IMR-90 (cell line): Measurements from ENCODE around the gene KRTAP4-9. TPM values are rescaled to one million over a fixed set of nuclear protein-coding genes. Genes with fewer than 3 reads are reported as not detected.

ENCODE experiments used
- ATAC-seq: fragments of 200-7000 bp; cut with Tn5 transposase; 2 replicates; pipeline ENCODE4 v1.9.1; 2020; ENCODE audit warnings: low read depth, mild to moderate bottlenecking, moderate library complexity
- BruUV-seq: library from RNA; stranded (reverse); fragments of 400-500 nt; replicated peaks from 2 replicates; lab custom pipeline; 2021; lab: Mats Ljungman, UMichigan
- CTCF ChIA-PET: fragments of 300-600 bp; formaldehyde crosslinking; extraction: SDS; loops from one replicate; lab custom pipeline; 2021; ENCODE audit warnings: antibody characterized with exemption; lab: Yijun Ruan, JAX
- POLR2A ChIA-PET: fragments of 300-600 bp; sonication (Branson Sonifier 250); formaldehyde crosslinking; loops from one replicate; lab custom pipeline; 2022; ENCODE audit warnings: antibody characterized with exemption; ENCODE audit not compliant: unreplicated experiment; lab: Charles Lee
- DNase-seq: peaks from one replicate; pipeline ENCODE4 v3.0.0; 2013
- H2AFZ ChIP-seq: replicated peaks from 2 replicates; pipeline ENCODE3; 2013; ENCODE audit warnings: low read length, mild to moderate bottlenecking; ENCODE audit not compliant: poor library complexity
- H2AK5ac ChIP-seq: 2 replicates; pipeline ENCODE4 v1.6.1; 2013; ENCODE audit warnings: low read depth, low read length, inconsistent platforms
- H2AK9ac ChIP-seq: replicated peaks from 2 replicates; pipeline ENCODE3; 2013; ENCODE audit warnings: mild to moderate bottlenecking, low read depth, low read length, moderate library complexity; ENCODE audit not compliant: poor library complexity
- H2BK120ac ChIP-seq: 2 replicates; pipeline ENCODE4 v1.6.1; 2013; ENCODE audit warnings: low read depth, low read length, inconsistent platforms
- H2BK15ac ChIP-seq: 3 replicates; pipeline ENCODE4 v1.6.1; 2013; ENCODE audit warnings: low read depth, low read length, inconsistent platforms
- H2BK20ac ChIP-seq: 2 replicates; pipeline ENCODE4 v1.6.1; 2013; ENCODE audit warnings: low read depth, mild to moderate bottlenecking, inconsistent platforms, low read length, moderate library complexity
- H2BK5ac ChIP-seq: 2 replicates; pipeline ENCODE4 v1.6.1; 2013; ENCODE audit warnings: mild to moderate bottlenecking, low read depth, low read length, inconsistent platforms; ENCODE audit not compliant: poor library complexity, severe bottlenecking
- H3K14ac ChIP-seq: replicated peaks from 2 replicates; pipeline ENCODE4 v1.6.1; 2013; ENCODE audit warnings: low read depth, low read length, inconsistent platforms
- H3K18ac ChIP-seq: 2 replicates; pipeline ENCODE4 v1.6.1; 2013; ENCODE audit warnings: low read depth, low read length, control low read depth
- H3K23ac ChIP-seq: 2 replicates; pipeline ENCODE4 v1.6.1; 2013; ENCODE audit warnings: low read depth, low read length, inconsistent platforms
- H3K27ac ChIP-seq: 2 replicates; pipeline ENCODE4 v1.5.1; 2013; ENCODE audit warnings: mild to moderate bottlenecking, control low read depth, low read length; ENCODE audit not compliant: insufficient read depth
- H3K27me3 ChIP-seq: 2 replicates; pipeline ENCODE4 v1.6.1; 2013; ENCODE audit warnings: low read length; ENCODE audit not compliant: control insufficient read depth, insufficient read depth
- H3K36me3 ChIP-seq: 2 replicates; pipeline ENCODE4 v1.6.1; 2013; ENCODE audit warnings: low read length, mixed read lengths; ENCODE audit not compliant: control insufficient read depth, insufficient read depth
- H3K4ac ChIP-seq: 2 replicates; pipeline ENCODE4 v1.6.1; 2013; ENCODE audit warnings: low read depth, low read length, inconsistent platforms
- H3K4me1 ChIP-seq: 2 replicates; pipeline ENCODE4 v1.6.1; 2013; ENCODE audit warnings: low read length, mixed read lengths; ENCODE audit not compliant: control insufficient read depth, insufficient read depth
- H3K4me2 ChIP-seq: 2 replicates; pipeline ENCODE4 v1.6.1; 2013; ENCODE audit warnings: low read depth, mild to moderate bottlenecking, control low read depth, low read length, moderate library complexity
- H3K4me3 ChIP-seq: 2 replicates; pipeline ENCODE4 v1.5.1; 2013; ENCODE audit warnings: low read depth, mild to moderate bottlenecking, control low read depth, low read length, moderate library complexity; ENCODE audit not compliant: insufficient read depth
- H3K56ac ChIP-seq: 2 replicates; pipeline ENCODE4 v1.6.1; 2013; ENCODE audit warnings: low read length, inconsistent platforms; ENCODE audit not compliant: insufficient read depth; ENCODE audit errors: extremely low read depth
- H3K79me1 ChIP-seq, 2 experiments: 2 replicates each; pipeline ENCODE4 v1.6.1; 2013; ENCODE audit warnings: low read length in 2 of 2, inconsistent platforms in 1 of 2, low read depth in 1 of 2
- H3K9ac ChIP-seq: 2 replicates; pipeline ENCODE4 v1.6.1; 2013; ENCODE audit warnings: low read depth, low read length, control low read depth
- H3K9me1 ChIP-seq: 2 replicates; pipeline ENCODE4 v1.6.1; 2013; ENCODE audit warnings: low read length, inconsistent platforms; ENCODE audit not compliant: insufficient read depth
- H3K9me3 ChIP-seq: 2 replicates; pipeline ENCODE4 v1.6.1; 2013; ENCODE audit warnings: low read length; ENCODE audit not compliant: control insufficient read depth, insufficient read depth
- H4K20me1 ChIP-seq: 2 replicates; pipeline ENCODE4 v1.6.1; 2013; ENCODE audit warnings: low read length, inconsistent platforms; ENCODE audit not compliant: insufficient read depth
- H4K5ac ChIP-seq: 2 replicates; pipeline ENCODE4 v1.6.1; 2013; ENCODE audit warnings: mild to moderate bottlenecking, low read depth, low read length, control low read depth
- H4K8ac ChIP-seq, 2 experiments: 2 replicates each; pipeline ENCODE4 v1.6.1; 2013; ENCODE audit warnings: low read depth in 2 of 2, low read length in 2 of 2, control low read depth in 1 of 2, inconsistent platforms in 1 of 2
- H4K91ac ChIP-seq: 2 replicates; pipeline ENCODE4 v1.6.1; 2013; ENCODE audit warnings: low read depth, low read length, inconsistent platforms; ENCODE audit not compliant: insufficient read depth
- CEBPB ChIP-seq: IDR thresholded peaks from 2 replicates; pipeline ENCODE4 v1.6.1; 2012; ENCODE audit warnings: low read depth, low read length, improper control_type of control experiment
- MAZ ChIP-seq: IDR thresholded peaks from 2 replicates; pipeline ENCODE4 v1.6.1; 2012; ENCODE audit warnings: low read depth, mild to moderate bottlenecking, low read length, improper control_type of control experiment, moderate library complexity, borderline replicate concordance
- POLR2A ChIP-seq: IDR thresholded peaks from 2 replicates; pipeline ENCODE4 v1.6.1; 2012; ENCODE audit warnings: mild to moderate bottlenecking, low read depth, low read length
- RFX5 ChIP-seq: IDR thresholded peaks from 2 replicates; pipeline ENCODE4 v1.8.0; 2012; ENCODE audit warnings: low read depth, mild to moderate bottlenecking, low read length, moderate library complexity
- WGBS, 2 experiments: methylation state at CpG; one replicate each; pipeline versions ENCODE4 v1.1.5 to v1.1.7; 2013; ENCODE audit warnings: missing lambda C conversion rate in 2 of 2; ENCODE audit not compliant: insufficient read length in 1 of 2; ENCODE audit errors: extremely low coverage in 2 of 2; 5-methylcytosine and 5-hydroxymethylcytosine counted together
- dilution Hi-C: fragments of 300-500 bp; cut with HindIII; formaldehyde crosslinking; loops from one replicate; pipeline ENCODE4 v1.14.3; 2018; ENCODE audit warnings: low sequenced_read_pairs; ENCODE audit not compliant: unreplicated experiment
- in situ Hi-C: fragments of 300-500 bp; cut with MboI; formaldehyde crosslinking; loops from 3 replicates; pipeline ENCODE4 v1.14.3; 2019; ENCODE audit warnings: low sequenced_read_pairs, inconsistent platforms, mixed read lengths
- intact Hi-C: fragments of 100-400 bp; cut with micrococcal nuclease; formaldehyde crosslinking; loops from 2 replicates; pipeline ENCODE4 v1.10.0; 2022
- polyA plus RNA-seq, 3 experiments: library from polyadenylated mRNA; depleted of rRNA; stranded (reverse); fragments of >200 nt; gene quantifications; 2 replicates each; pipeline ENCODE4 v1.2.3, GENCODE V29; 2012; ENCODE audit warnings: low replicate concordance in 1 of 3
- total RNA-seq: library from RNA; depleted of rRNA; stranded (reverse); fragments of >200 nt; gene quantifications from 2 replicates; pipeline ENCODE4 v1.2.3, GENCODE V29; 2012

KRTAP4-9 gene
- total and polyA plus RNA-seq, 2 of the 4 experiments (the other 2 are of a cell fraction) = 0.24 TPM; not detected in 1

GRCh38 chr17:41118721-41119120 lies 13.5 kb downstream of the KRTAP4-9 start:
- H2BK20ac ChIP-seq = no peak overlapping the region
- in situ Hi-C loops (no loop called here), dilution Hi-C loops (no loop called here), intact Hi-C loops (no loop called here)
- no peaks in the 10 kb centered on the region for H3K79me1 ChIP-seq
- no peak overlapping the region for H3K27ac ChIP-seq
- no peak overlapping the region for H3K4me3 ChIP-seq
- no peak overlapping the region for H3K4me2 ChIP-seq
- BruUV-seq = no TSS peak
- no peak overlapping the region for H2BK15ac ChIP-seq
- no peak overlapping the region for H2AFZ ChIP-seq
- H4K91ac ChIP-seq = 0 out of 2 replicates have a peak overlapping the region, but pooled peaks have one; percentile 30
- H4K5ac ChIP-seq = no peak overlapping the region
- no peak overlapping the region for H2AK5ac ChIP-seq
- H3K4ac ChIP-seq = peak overlapping the region; percentile 36; the same call in 1 of the 2 replicates
- H3K36me3 ChIP-seq = no peaks in the 10 kb centered on the region
- TF ChIP-seq MAZ = no peak
- no peak for TF ChIP-seq POLR2A
- TF ChIP-seq RFX5 = no peak
- no peak for TF ChIP-seq CEBPB
- DNase-seq (peak; percentile 38), ATAC-seq (peak; percentile 22; the same call in 1 of the 2 replicates)
- H2BK5ac ChIP-seq = no peak overlapping the region
- no peak overlapping the region for H3K56ac ChIP-seq
- peaks cover 2% of the 10 kb centered on the region; the same call in 1 of the 2 replicates for H3K9me3 ChIP-seq
- no peak overlapping the region for H3K23ac ChIP-seq
- peak overlapping the region in 1 of 2 experiments; percentile 62; a peak in 2 of 4 replicates for H4K8ac ChIP-seq
- H3K9me1 ChIP-seq = no peaks in the 10 kb centered on the region; the same call in 1 of the 2 replicates
- no peak overlapping the region for H3K18ac ChIP-seq
- WGBS, 2 experiments = no CpG with 5 or more reads among the region's 4 CpGs
- CTCF ChIA-PET = no interaction called here
- no peak overlapping the region for H2AK9ac ChIP-seq
- no peaks in the 10 kb centered on the region for H4K20me1 ChIP-seq
- H3K27me3 ChIP-seq = no peaks in the 10 kb centered on the region
- H3K14ac ChIP-seq = no peak overlapping the region
- no peak overlapping the region for H2BK120ac ChIP-seq
- no peaks in the 10 kb centered on the region for H3K4me1 ChIP-seq
- H3K9ac ChIP-seq = no peak overlapping the region
- POLR2A ChIA-PET = no interaction called here
